GM12891 (cell line): ENCODE data around the gene RRAGD.

ENCODE experiments used
- POLR2A ChIP-seq: IDR thresholded peaks from 2 replicates; pipeline ENCODE4 v1.6.1; 2011; ENCODE audit warnings: low read depth, low read length, control low read depth
- POLR2AphosphoS5 ChIP-seq: IDR thresholded peaks from 2 replicates; pipeline ENCODE4 v1.6.1; 2011; ENCODE audit warnings: low read depth, low read length, control low read depth
- POU2F2 ChIP-seq: IDR thresholded peaks from 2 replicates; pipeline ENCODE4 v1.6.1; 2011; ENCODE audit warnings: low read depth, mild to moderate bottlenecking, control low read depth, low read length, moderate library complexity
- SPI1 ChIP-seq: IDR thresholded peaks from 2 replicates; pipeline ENCODE4 v1.6.1; 2011; ENCODE audit warnings: low read depth, low read length, control low read depth
- TAF1 ChIP-seq: IDR thresholded peaks from 2 replicates; pipeline ENCODE4 v1.6.1; 2011; ENCODE audit warnings: low read depth, low read length, control low read depth

GRCh38 chr6:89434150-89434499, 22.1 kb upstream of the RRAGD start:
- TF ChIP-seq POU2F2 (no peak), POLR2A (no peak), POLR2AphosphoS5 (no peak), SPI1 (no peak), TAF1 (no peak)
